Activated CD4-positive, alpha-beta memory T cell treated with anti-CD3 and anti-CD28 coated beads, Interleukin-2, amount 10 ng/mL, durations not matched to agents 7 days and 5 days (primary cell): ENCODE results near the gene ERRFI1. TPM values are rescaled to one million over a fixed set of nuclear protein-coding genes. Genes with fewer than 3 reads are reported as not detected.
"Not testable (repeated sequence)": the region's sequence is repeated elsewhere in the genome, so short reads cannot be mapped to it uniquely, and the experiment has no call there.

ENCODE experiments used
- CTCF ChIA-PET: fragments of 350-600 bp; sonication (Branson Sonifier 250); formaldehyde crosslinking; loops from one replicate; lab custom pipeline; 2021; ENCODE audit warnings: antibody characterized with exemption, inconsistent platforms; lab: Charles Lee
- POLR2A ChIA-PET: fragments of 350-600 bp; sonication (Branson Sonifier 250); formaldehyde crosslinking; loops from one replicate; lab custom pipeline; 2021; ENCODE audit warnings: antibody characterized with exemption; lab: Charles Lee
- DNase-seq: peaks from one replicate; pipeline ENCODE4 v3.0.0-alpha.2; 2020
- H3K27ac Mint-ChIP-seq: one replicate; pipeline ENCODE4 v1.8.0; 2021; ENCODE audit warnings: mild to moderate bottlenecking, mixed read lengths
- H3K27me3 Mint-ChIP-seq: one replicate; pipeline ENCODE4 v1.8.0; 2021; ENCODE audit warnings: mixed read lengths
- H3K36me3 Mint-ChIP-seq: one replicate; pipeline ENCODE4 v1.8.0; 2021; ENCODE audit warnings: low read depth, mixed read lengths
- H3K4me1 Mint-ChIP-seq: one replicate; pipeline ENCODE4 v1.8.0; 2021; ENCODE audit warnings: mixed read lengths
- H3K4me3 Mint-ChIP-seq: one replicate; pipeline ENCODE4 v1.8.0; 2021; ENCODE audit warnings: mild to moderate bottlenecking, mixed read lengths
- H3K9me3 Mint-ChIP-seq: one replicate; pipeline ENCODE4 v1.8.0; 2021; ENCODE audit warnings: mixed read lengths
- total RNA-seq, 2 experiments: library from RNA; stranded (reverse); gene quantifications; one replicate each; pipeline ENCODE4 v1.2.3, GENCODE V29; 2021

Gene ERRFI1
- 1 to 10 TPM in 1 of 2 experiments, under 1 TPM in 1; 0.83 to 1.0 TPM for total RNA-seq

GRCh38 chr1:8026153-8026975, at the start of gene ERRFI1:
TSS of gene ERRFI1 (minus strand) at chr1:8026309. CDS start at chr1:8015619, 10,690 bp downstream.
- H3K36me3 Mint-ChIP-seq: peaks cover 5% of the 10 kb centered on the region
- DNase-seq: peak; percentile 88
- H3K27ac Mint-ChIP-seq: no peak within 1 kb of the TSS
- peak within 1 kb of the TSS; percentile 66 for H3K4me3 Mint-ChIP-seq
- H3K27me3 Mint-ChIP-seq: peaks cover 49% of the 10 kb centered on the region
- ChIA-PET POLR2A (no interaction called here), CTCF (no interaction called here)
- peaks cover 12% of the 10 kb centered on the region for H3K4me1 Mint-ChIP-seq
- H3K9me3 Mint-ChIP-seq: no peaks in the 10 kb centered on the region

- Mint-ChIP-seq H3K27ac (no peak overlapping the region), H3K27me3 (peaks cover 5% of the 10 kb centered on the region), H3K4me1 (peaks cover 4% of the 10 kb centered on the region), H3K36me3 (no peaks in the 10 kb centered on the region), H3K4me3 (no peak overlapping the region), H3K9me3 (no peaks in the 10 kb centered on the region)
- CTCF ChIA-PET: no interaction called here
- POLR2A ChIA-PET: interaction anchor here (1.1 kb wide), 1 partner anchor 14 kb away, joined by 3 read pairs; no protein-coding TSS in a partner anchor
- no peak for DNase-seq
Measured at GRCh38 chr1:8075511-8076051, 49.5 kb upstream of the ERRFI1 start.

GRCh38 chr1:8073112-8073855, 47.2 kb upstream of the ERRFI1 start:
- DNase-seq: no peak
- Mint-ChIP-seq H3K27ac (no peak overlapping the region), H3K4me3 (no peak overlapping the region), H3K4me1 (peaks cover 3% of the 10 kb centered on the region), H3K27me3 (no peaks in the 10 kb centered on the region), H3K36me3 (no peaks in the 10 kb centered on the region), H3K9me3 (no peaks in the 10 kb centered on the region)
- POLR2A ChIA-PET: no interaction called here
- CTCF ChIA-PET: interaction anchor here (0.6 kb wide), 1 partner anchor 18 kb away, joined by 4 read pairs; no protein-coding TSS in a partner anchor

- Mint-ChIP-seq H3K27me3 (peaks cover 3% of the 10 kb centered on the region), H3K27ac (no peak overlapping the region), H3K4me3 (no peak overlapping the region), H3K36me3 (no peaks in the 10 kb centered on the region), H3K4me1 (no peaks in the 10 kb centered on the region), H3K9me3 (no peaks in the 10 kb centered on the region)
- CTCF ChIA-PET: no interaction called here
- no peak for DNase-seq
- POLR2A ChIA-PET: no interaction called here
Measured at GRCh38 chr1:8070381-8070811, 44.3 kb upstream of the ERRFI1 start.

GRCh38 chr1:8069614-8070320, 43.7 kb upstream of the ERRFI1 start:
- H3K4me3 Mint-ChIP-seq, CTCF ChIA-PET, H3K36me3 Mint-ChIP-seq, H3K27ac Mint-ChIP-seq, POLR2A ChIA-PET, DNase-seq, H3K4me1 Mint-ChIP-seq, H3K27me3 Mint-ChIP-seq, H3K9me3 Mint-ChIP-seq: not testable (repeated sequence)

GRCh38 chr1:8065369-8065768, 39.3 kb upstream of the ERRFI1 start:
- POLR2A ChIA-PET: no interaction called here

GRCh38 chr1:8063298-8064036, 37.4 kb upstream of the ERRFI1 start:
- ChIA-PET POLR2A (no interaction called here), CTCF (no interaction called here)
- no peak overlapping the region for H3K4me3 Mint-ChIP-seq
- H3K9me3 Mint-ChIP-seq: no peaks in the 10 kb centered on the region
- peaks cover 9% of the 10 kb centered on the region for H3K27me3 Mint-ChIP-seq
- H3K4me1 Mint-ChIP-seq: no peaks in the 10 kb centered on the region
- H3K27ac Mint-ChIP-seq: no peak overlapping the region
- H3K36me3 Mint-ChIP-seq: no peaks in the 10 kb centered on the region
- DNase-seq: no peak

More at GRCh38 chr1:8065369-8065768, 39.3 kb upstream of the ERRFI1 start:
- no peak for DNase-seq
- Mint-ChIP-seq H3K36me3 (no peaks in the 10 kb centered on the region), H3K4me1 (no peaks in the 10 kb centered on the region), H3K9me3 (no peaks in the 10 kb centered on the region), H3K4me3 (no peak overlapping the region), H3K27ac (no peak overlapping the region), H3K27me3 (peaks cover 9% of the 10 kb centered on the region)
- CTCF ChIA-PET: no interaction called here

- CTCF ChIA-PET: no interaction called here
- no peak overlapping the region for H3K4me3 Mint-ChIP-seq
Measured at GRCh38 chr1:8062861-8063260, 36.8 kb upstream of the ERRFI1 start.

GRCh38 chr1:8061673-8062386, 35.7 kb upstream of the ERRFI1 start:
- Mint-ChIP-seq H3K9me3 (no peaks in the 10 kb centered on the region), H3K27ac (no peak overlapping the region), H3K36me3 (no peaks in the 10 kb centered on the region), H3K4me3 (no peak overlapping the region), H3K27me3 (peaks cover 9% of the 10 kb centered on the region), H3K4me1 (no peaks in the 10 kb centered on the region)
- no peak for DNase-seq
- ChIA-PET POLR2A (no interaction called here), CTCF (no interaction called here)

More at GRCh38 chr1:8062861-8063260, 36.8 kb upstream of the ERRFI1 start:
- no peaks in the 10 kb centered on the region for H3K4me1 Mint-ChIP-seq
- no peak overlapping the region for H3K27ac Mint-ChIP-seq
- no peaks in the 10 kb centered on the region for H3K9me3 Mint-ChIP-seq
- DNase-seq: no peak
- POLR2A ChIA-PET: no interaction called here
- peaks cover 9% of the 10 kb centered on the region for H3K27me3 Mint-ChIP-seq
- no peaks in the 10 kb centered on the region for H3K36me3 Mint-ChIP-seq

GRCh38 chr1:8061210-8061609, 35.1 kb upstream of the ERRFI1 start:
- ChIA-PET CTCF (no interaction called here), POLR2A (no interaction called here)
- no peak for DNase-seq
- H3K4me3 Mint-ChIP-seq: no peak overlapping the region
- no peaks in the 10 kb centered on the region for H3K4me1 Mint-ChIP-seq
- H3K27ac Mint-ChIP-seq: no peak overlapping the region
- peaks cover 8% of the 10 kb centered on the region for H3K27me3 Mint-ChIP-seq
- H3K36me3 Mint-ChIP-seq: no peaks in the 10 kb centered on the region
- no peaks in the 10 kb centered on the region for H3K9me3 Mint-ChIP-seq

- H3K27ac Mint-ChIP-seq: no peak overlapping the region
- H3K36me3 Mint-ChIP-seq: no peaks in the 10 kb centered on the region
- CTCF ChIA-PET: no interaction called here
- POLR2A ChIA-PET: no interaction called here
- H3K4me3 Mint-ChIP-seq: no peak overlapping the region
- no peak for DNase-seq
- no peaks in the 10 kb centered on the region for H3K4me1 Mint-ChIP-seq
- peaks cover 4% of the 10 kb centered on the region for H3K27me3 Mint-ChIP-seq
- no peaks in the 10 kb centered on the region for H3K9me3 Mint-ChIP-seq
Measured at GRCh38 chr1:8059161-8059622, 33.1 kb upstream of the ERRFI1 start.

- H3K27me3 Mint-ChIP-seq, POLR2A ChIA-PET, H3K9me3 Mint-ChIP-seq, H3K4me3 Mint-ChIP-seq, H3K27ac Mint-ChIP-seq, DNase-seq, H3K36me3 Mint-ChIP-seq, H3K4me1 Mint-ChIP-seq, CTCF ChIA-PET: not testable (repeated sequence)
Measured at GRCh38 chr1:8057779-8058178, 31.7 kb upstream of the ERRFI1 start.
